Panc1 (cell line): Measurements from ENCODE around the gene NDOR1. TPM values are rescaled to one million over a fixed set of nuclear protein-coding genes. Genes with fewer than 3 reads are reported as not detected.

Experiments used
- ATAC-seq: fragments of 200-7000 bp; cut with Tn5 transposase; 2 replicates; pipeline ENCODE4 v1.9.1; 2020; ENCODE audit warnings: mild to moderate bottlenecking, moderate library complexity
- BruUV-seq: library from RNA; stranded (reverse); fragments of 400-500 nt; replicated peaks from 2 replicates; lab custom pipeline; 2021; lab: Mats Ljungman, UMichigan
- CTCF ChIA-PET: fragments of 300-600 bp; sonication (Branson Sonifier 250); formaldehyde crosslinking; loops from one replicate; lab custom pipeline; 2022; ENCODE audit warnings: antibody characterized with exemption; lab: Charles Lee
- POLR2A ChIA-PET: fragments of 300-600 bp; sonication (Branson Sonifier 250); formaldehyde crosslinking; loops from one replicate; lab custom pipeline; 2022; ENCODE audit warnings: antibody characterized with exemption; lab: Charles Lee
- DNase-seq: peaks from one replicate; pipeline ENCODE4 v3.0.0-alpha.2; 2010; ENCODE audit warnings: low read depth, low spot score
- H3K27ac ChIP-seq: 2 replicates; pipeline ENCODE4 v1.5.1; 2011; ENCODE audit warnings: mild to moderate bottlenecking, low read length, inconsistent platforms
- H3K27me3 ChIP-seq: fragments of 200-500 bp; sonication (Bioruptor generic); 2 replicates; pipeline ENCODE4 v1.6.0; 2014; ENCODE audit warnings: low read length, inconsistent platforms; ENCODE audit not compliant: control insufficient read depth, insufficient read depth
- H3K36me3 ChIP-seq: fragments of 200-500 bp; sonication (Bioruptor generic); 2 replicates; pipeline ENCODE4 v1.5.1; 2014; ENCODE audit warnings: inconsistent platforms, mild to moderate bottlenecking, low read length, moderate library complexity; ENCODE audit not compliant: control insufficient read depth, insufficient read depth
- H3K4me1 ChIP-seq: 2 replicates; pipeline ENCODE4 v1.5.1; 2011; ENCODE audit warnings: inconsistent platforms, mild to moderate bottlenecking, low read length, moderate library complexity; ENCODE audit not compliant: control insufficient read depth, insufficient read depth
- H3K4me3 ChIP-seq, 2 experiments: 2 replicates each; pipeline ENCODE4 v1.5.1; 2011 to 2012; ENCODE audit warnings: low read depth in 2 of 2, low read length in 2 of 2, mild to moderate bottlenecking in 2 of 2, inconsistent platforms in 1 of 2, moderate library complexity in 1 of 2
- H3K9me3 ChIP-seq: fragments of 200-500 bp; sonication (Bioruptor generic); 2 replicates; pipeline ENCODE4 v1.5.1; 2014; ENCODE audit warnings: low read depth, mild to moderate bottlenecking, inconsistent platforms, low read length, moderate library complexity; ENCODE audit not compliant: control insufficient read depth, insufficient read depth
- POLR2AphosphoS5 ChIP-seq: IDR thresholded peaks from 2 replicates; pipeline ENCODE4 v1.6.1; 2012; ENCODE audit warnings: mild to moderate bottlenecking, low read depth, low read length, moderate library complexity
- SIN3A ChIP-seq: IDR thresholded peaks from 2 replicates; pipeline ENCODE4 v1.6.1; 2012; ENCODE audit warnings: low read depth, mild to moderate bottlenecking, low read length, moderate library complexity, borderline replicate concordance; ENCODE audit not compliant: insufficient read depth
- TCF7L2 ChIP-seq: IDR thresholded peaks from 2 replicates; pipeline ENCODE4 v1.6.1; 2011; ENCODE audit warnings: mild to moderate bottlenecking, low read depth, low read length, inconsistent platforms
- in situ Hi-C: cut with HindIII; loops from 2 replicates; pipeline ENCODE4 v1.10.0; 2016; ENCODE audit warnings: low sequenced_read_pairs, low pct_unique_long_range_greater_than_20kb
- intact Hi-C: fragments of 100-400 bp; cut with micrococcal nuclease; formaldehyde crosslinking; loops from one replicate; pipeline ENCODE4 v1.10.0; 2022; ENCODE audit not compliant: unreplicated experiment
- total RNA-seq: library from RNA; stranded (reverse); gene quantifications from one replicate; pipeline ENCODE4 v1.2.1, GENCODE V29; 2021; ENCODE audit not compliant: unreplicated experiment
- TF ChIP-seq, protein P1 (sequence below): fragments of 450-650 bp; IDR thresholded peaks from 2 replicates; pipeline ENCODE4 v1.5.1; 2017; ENCODE audit warnings: mild to moderate bottlenecking
- TF ChIP-seq, protein P2 (sequence below), 2 experiments: IDR thresholded peaks; 2 replicates each; pipeline ENCODE4 v1.6.1; 2011 to 2012; ENCODE audit warnings: low read depth in 2 of 2, control low read depth in 1 of 2, low read length in 1 of 2, mild to moderate bottlenecking in 1 of 2, moderate library complexity in 1 of 2; ENCODE audit not compliant: insufficient read depth in 1 of 2

NDOR1 gene
- total RNA-seq, 1 experiment from 2014 or later = 15.6 TPM

GRCh38 chr9:137191245-137191644, 14.3 kb upstream of the NDOR1 start:
- ChIA-PET CTCF (interaction anchor here (0.7 kb wide), 1 partner anchor 28 kb away, joined by 5 read pairs; no protein-coding TSS in a partner anchor), POLR2A (interaction anchor here (0.7 kb wide), 1 partner anchor 127 kb away, joined by 5 read pairs; no protein-coding TSS in a partner anchor)
- no peaks in the 10 kb centered on the region; the same call in 1 of the 2 replicates for H3K36me3 ChIP-seq
- DNase-seq (no peak), ATAC-seq (no peak)
- BruUV-seq = no TSS peak
- in situ Hi-C loops (no loop called here), intact Hi-C loops (no loop called here)
- no peak overlapping the region for H3K27ac ChIP-seq
- TF ChIP-seq, protein P1, sequence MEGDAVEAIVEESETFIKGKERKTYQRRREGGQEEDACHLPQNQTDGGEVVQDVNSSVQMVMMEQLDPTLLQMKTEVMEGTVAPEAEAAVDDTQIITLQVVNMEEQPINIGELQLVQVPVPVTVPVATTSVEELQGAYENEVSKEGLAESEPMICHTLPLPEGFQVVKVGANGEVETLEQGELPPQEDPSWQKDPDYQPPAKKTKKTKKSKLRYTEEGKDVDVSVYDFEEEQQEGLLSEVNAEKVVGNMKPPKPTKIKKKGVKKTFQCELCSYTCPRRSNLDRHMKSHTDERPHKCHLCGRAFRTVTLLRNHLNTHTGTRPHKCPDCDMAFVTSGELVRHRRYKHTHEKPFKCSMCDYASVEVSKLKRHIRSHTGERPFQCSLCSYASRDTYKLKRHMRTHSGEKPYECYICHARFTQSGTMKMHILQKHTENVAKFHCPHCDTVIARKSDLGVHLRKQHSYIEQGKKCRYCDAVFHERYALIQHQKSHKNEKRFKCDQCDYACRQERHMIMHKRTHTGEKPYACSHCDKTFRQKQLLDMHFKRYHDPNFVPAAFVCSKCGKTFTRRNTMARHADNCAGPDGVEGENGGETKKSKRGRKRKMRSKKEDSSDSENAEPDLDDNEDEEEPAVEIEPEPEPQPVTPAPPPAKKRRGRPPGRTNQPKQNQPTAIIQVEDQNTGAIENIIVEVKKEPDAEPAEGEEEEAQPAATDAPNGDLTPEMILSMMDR = no peak
- TF ChIP-seq TCF7L2 (no peak), POLR2AphosphoS5 (no peak), SIN3A (no peak)
- TF ChIP-seq, protein P2, sequence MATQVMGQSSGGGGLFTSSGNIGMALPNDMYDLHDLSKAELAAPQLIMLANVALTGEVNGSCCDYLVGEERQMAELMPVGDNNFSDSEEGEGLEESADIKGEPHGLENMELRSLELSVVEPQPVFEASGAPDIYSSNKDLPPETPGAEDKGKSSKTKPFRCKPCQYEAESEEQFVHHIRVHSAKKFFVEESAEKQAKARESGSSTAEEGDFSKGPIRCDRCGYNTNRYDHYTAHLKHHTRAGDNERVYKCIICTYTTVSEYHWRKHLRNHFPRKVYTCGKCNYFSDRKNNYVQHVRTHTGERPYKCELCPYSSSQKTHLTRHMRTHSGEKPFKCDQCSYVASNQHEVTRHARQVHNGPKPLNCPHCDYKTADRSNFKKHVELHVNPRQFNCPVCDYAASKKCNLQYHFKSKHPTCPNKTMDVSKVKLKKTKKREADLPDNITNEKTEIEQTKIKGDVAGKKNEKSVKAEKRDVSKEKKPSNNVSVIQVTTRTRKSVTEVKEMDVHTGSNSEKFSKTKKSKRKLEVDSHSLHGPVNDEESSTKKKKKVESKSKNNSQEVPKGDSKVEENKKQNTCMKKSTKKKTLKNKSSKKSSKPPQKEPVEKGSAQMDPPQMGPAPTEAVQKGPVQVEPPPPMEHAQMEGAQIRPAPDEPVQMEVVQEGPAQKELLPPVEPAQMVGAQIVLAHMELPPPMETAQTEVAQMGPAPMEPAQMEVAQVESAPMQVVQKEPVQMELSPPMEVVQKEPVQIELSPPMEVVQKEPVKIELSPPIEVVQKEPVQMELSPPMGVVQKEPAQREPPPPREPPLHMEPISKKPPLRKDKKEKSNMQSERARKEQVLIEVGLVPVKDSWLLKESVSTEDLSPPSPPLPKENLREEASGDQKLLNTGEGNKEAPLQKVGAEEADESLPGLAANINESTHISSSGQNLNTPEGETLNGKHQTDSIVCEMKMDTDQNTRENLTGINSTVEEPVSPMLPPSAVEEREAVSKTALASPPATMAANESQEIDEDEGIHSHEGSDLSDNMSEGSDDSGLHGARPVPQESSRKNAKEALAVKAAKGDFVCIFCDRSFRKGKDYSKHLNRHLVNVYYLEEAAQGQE (IDR thresholded peaks at IDR 0.05; ENCODE audit: insufficient read depth in 1 of 2, low read depth in 2 of 2, low read length in 1 of 2) = no peak
- no peaks in the 10 kb centered on the region for H3K9me3 ChIP-seq
- H3K27me3 ChIP-seq = no peaks in the 10 kb centered on the region
- no peak overlapping the region for H3K4me3 ChIP-seq
- peaks cover 41% of the 10 kb centered on the region for H3K4me1 ChIP-seq

GRCh38 chr9:137191691-137192447, 13.6 kb upstream of the NDOR1 start:
- intact Hi-C loops = no loop called here
- no peaks in the 10 kb centered on the region for H3K27me3 ChIP-seq
- in situ Hi-C loops = no loop called here
- ChIA-PET CTCF (interaction anchor here (0.7 kb wide), 1 partner anchor 29 kb away, joined by 5 read pairs; no protein-coding TSS in a partner anchor), POLR2A (interaction anchor here (0.6 to 0.7 kb wide), 2 partner anchors 38 to 128 kb away, joined by 5 to 6 read pairs; no protein-coding TSS in a partner anchor)
- no peak for ATAC-seq
- no peak overlapping the region for H3K27ac ChIP-seq
- TF ChIP-seq, protein P2 (IDR thresholded peaks at IDR 0.05; ENCODE audit: insufficient read depth in 1 of 2, low read depth in 2 of 2, low read length in 1 of 2) = no peak
- TF ChIP-seq SIN3A (no peak), POLR2AphosphoS5 (no peak), TCF7L2 (no peak)
- no peak overlapping the region for H3K4me3 ChIP-seq
- H3K4me1 ChIP-seq = peaks cover 40% of the 10 kb centered on the region
- H3K9me3 ChIP-seq = no peaks in the 10 kb centered on the region
- DNase-seq = no peak
- H3K36me3 ChIP-seq = no peaks in the 10 kb centered on the region; the same call in 1 of the 2 replicates
- BruUV-seq = no TSS peak
